Astrocyte of the cerebellum (primary cell): ENCODE data around the gene MAL.
A peak's percentile ranks its signal among the peaks of the same experiment; 100 is the strongest.

Source experiments
- DNase-seq: peaks from one replicate; pipeline ENCODE4 v3.0.0-alpha.2; 2011; ENCODE audit warnings: low read depth
- H3K4me3 ChIP-seq: 2 replicates; pipeline ENCODE4 v1.5.1; 2011; ENCODE audit warnings: mild to moderate bottlenecking, low read depth, low read length, moderate library complexity
- in situ Hi-C: cut with HindIII; loops from 2 replicates; pipeline ENCODE4 v1.10.0; 2017; ENCODE audit warnings: low sequenced_read_pairs
- TF ChIP-seq, protein P1 (sequence below): IDR thresholded peaks from 2 replicates; pipeline ENCODE4 v1.5.1; 2012; ENCODE audit warnings: low read length, low read depth, moderate library complexity, mild to moderate bottlenecking; ENCODE audit errors: missing control alignments

Gene MAL

DNA sequence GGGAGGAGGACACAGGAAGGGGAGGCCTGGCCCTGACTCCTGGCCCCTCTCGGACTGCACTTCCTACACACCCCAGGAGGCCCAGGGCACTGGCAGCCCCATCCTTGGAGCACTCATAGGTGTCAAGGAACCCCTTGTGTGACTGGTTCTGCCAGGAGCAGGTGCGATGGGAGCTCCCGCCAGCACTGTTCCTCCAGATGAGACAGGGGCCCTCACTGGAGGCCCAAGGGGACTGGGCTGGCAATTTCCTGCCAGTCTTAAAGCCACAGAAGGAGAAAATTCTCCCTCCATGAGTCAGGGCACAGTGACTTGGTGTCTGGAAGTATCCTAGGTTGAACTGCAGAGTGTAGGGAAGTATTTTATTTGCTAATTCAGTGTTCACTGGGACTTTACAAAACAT, 42.8 kb upstream of the MAL start:
- in situ Hi-C loops, result no loop called here
- no peak for DNase-seq
- H3K4me3 ChIP-seq, result no peak overlapping the region
- TF ChIP-seq, protein P1, sequence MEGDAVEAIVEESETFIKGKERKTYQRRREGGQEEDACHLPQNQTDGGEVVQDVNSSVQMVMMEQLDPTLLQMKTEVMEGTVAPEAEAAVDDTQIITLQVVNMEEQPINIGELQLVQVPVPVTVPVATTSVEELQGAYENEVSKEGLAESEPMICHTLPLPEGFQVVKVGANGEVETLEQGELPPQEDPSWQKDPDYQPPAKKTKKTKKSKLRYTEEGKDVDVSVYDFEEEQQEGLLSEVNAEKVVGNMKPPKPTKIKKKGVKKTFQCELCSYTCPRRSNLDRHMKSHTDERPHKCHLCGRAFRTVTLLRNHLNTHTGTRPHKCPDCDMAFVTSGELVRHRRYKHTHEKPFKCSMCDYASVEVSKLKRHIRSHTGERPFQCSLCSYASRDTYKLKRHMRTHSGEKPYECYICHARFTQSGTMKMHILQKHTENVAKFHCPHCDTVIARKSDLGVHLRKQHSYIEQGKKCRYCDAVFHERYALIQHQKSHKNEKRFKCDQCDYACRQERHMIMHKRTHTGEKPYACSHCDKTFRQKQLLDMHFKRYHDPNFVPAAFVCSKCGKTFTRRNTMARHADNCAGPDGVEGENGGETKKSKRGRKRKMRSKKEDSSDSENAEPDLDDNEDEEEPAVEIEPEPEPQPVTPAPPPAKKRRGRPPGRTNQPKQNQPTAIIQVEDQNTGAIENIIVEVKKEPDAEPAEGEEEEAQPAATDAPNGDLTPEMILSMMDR, result no peak

DNA sequence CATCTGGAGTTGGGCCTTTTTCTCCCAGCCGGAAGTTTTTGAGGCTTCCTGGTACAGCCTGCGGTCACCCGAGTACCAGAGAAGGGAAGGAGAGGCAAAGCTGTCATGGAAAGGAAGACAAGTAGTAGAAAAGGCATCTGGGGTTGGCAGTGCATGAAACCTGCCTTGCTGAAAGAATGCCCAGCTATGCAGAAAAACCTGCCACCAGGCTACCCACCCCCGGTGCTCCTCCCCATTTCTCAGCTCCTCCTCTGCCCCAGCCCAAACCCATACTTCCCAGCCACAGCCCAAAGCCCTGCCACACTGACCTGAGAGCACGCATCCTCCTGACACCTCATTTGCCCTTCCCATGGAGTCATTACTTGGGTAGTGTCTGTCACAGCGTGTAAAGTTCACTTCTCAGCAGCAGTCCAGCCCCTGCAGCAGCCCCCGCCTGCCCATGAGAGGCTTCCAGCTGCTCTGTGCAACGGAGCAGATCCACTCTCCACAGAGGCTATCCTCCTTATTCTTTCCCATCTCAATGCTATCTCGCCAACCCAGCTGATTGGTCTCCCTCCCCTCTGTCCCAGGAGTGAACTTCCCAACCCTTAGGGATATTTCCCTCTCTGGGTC, 40.4 kb upstream of the MAL start:
- H3K4me3 ChIP-seq, result no peak overlapping the region
- DNase-seq, result no peak
- TF ChIP-seq, protein P1, result no peak
- in situ Hi-C loops, result no loop called here

DNA sequence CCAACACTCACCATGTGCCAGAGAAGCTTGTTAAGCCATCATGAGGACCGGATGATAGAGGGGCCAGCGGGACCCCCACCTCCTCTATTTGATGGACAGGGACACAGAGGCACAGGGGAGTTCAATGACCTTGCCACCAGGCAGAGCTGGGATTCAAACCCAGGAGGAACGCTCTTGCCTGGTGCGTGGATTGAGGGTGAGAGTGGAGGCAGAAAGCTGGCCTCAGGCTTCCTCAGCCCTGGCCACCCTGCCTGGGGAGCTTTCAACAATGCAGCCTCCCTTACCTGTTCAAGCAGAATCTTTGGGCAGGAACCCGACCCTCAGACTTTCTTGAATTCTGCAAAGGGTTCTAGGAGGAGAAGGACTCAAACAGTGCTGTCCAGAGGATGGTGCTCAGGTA, 39.9 kb upstream of the MAL start:
- no peak overlapping the region for H3K4me3 ChIP-seq
- in situ Hi-C loops, result no loop called here

DNA sequence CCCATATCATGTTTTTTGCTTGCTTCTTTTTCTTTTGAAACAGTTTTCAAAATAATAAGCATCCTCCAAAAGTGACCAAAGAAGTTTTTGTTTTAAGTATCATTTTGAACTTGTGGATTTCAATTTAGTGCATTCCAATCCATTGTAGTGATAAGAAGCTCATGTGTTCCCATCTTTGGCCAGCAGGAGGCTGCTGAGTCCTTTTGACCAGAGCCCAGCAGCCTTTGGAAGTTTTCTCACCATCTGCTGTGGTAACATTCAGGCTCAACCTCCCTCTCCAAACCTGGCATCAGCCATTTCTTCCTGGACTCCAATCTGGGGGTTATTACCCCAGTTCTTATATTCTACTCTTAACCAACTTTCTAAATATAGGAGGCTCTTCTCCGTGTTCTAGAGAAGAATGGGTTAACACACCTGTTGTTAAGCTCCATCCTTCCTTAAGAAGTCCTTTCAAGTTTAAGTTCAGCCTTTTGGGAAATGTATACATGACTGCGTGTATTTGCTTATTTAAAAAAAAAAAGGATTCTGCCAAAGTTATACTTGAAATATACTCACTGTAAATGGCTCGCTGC, 39.0 kb upstream of the MAL start:
- in situ Hi-C loops, result no loop called here

More for the DNA sequence above, 39.9 kb upstream of the MAL start:
- TF ChIP-seq, protein P1, result no peak
- DNase-seq, result no peak

DNA sequence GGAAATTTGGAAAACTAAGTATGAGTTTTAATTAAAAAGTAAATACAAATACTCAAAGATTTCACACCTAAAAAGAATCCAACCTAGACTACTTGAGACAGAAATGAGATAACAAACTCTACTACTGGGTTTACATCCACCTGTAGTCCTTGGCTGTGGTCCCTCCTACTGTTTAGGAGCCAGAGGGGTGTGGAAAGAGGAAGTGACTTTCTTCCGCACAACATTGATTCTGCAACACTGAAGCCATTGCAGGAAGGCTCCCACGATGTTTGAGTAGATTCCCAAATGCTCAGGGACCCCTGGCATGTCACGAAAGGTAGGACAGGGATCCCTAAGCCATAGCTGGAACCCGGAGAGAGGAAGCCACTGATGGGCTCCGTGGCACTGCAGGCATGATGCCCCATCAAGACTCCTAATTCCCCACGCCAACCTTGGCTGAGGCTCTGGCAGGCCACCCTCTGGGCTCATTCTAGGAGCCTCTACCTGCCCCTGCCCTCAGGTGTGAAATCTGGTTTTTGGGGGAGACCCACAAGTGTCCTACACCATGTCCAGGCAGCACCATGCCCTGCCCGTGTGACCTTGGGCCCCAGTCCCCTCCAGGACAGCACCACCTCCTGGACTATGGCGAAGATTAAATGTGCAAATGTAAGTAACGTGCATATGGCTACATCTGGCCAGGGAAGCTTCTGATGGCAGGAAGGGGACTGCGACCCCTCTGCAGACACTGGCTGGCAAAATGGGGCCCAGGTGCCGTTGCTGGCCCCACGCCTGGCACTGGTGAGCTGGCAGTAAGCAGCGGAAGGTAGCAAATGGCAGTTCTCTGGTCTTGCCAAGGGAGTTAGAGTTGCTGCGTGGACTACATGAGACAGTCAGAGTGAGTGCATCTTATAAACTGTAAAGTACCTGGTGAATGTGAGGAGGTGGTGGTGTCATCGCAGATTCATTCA, 38.2 kb upstream of the MAL start:
- TF ChIP-seq, protein P1, result no peak
- in situ Hi-C loops, result no loop called here
- no peak overlapping the region for H3K4me3 ChIP-seq
- no peak for DNase-seq

More for the DNA sequence above, 39.0 kb upstream of the MAL start:
- peak; percentile 51 for DNase-seq
- TF ChIP-seq, protein P1, result peak; percentile 87
- H3K4me3 ChIP-seq, result no peak overlapping the region

DNA sequence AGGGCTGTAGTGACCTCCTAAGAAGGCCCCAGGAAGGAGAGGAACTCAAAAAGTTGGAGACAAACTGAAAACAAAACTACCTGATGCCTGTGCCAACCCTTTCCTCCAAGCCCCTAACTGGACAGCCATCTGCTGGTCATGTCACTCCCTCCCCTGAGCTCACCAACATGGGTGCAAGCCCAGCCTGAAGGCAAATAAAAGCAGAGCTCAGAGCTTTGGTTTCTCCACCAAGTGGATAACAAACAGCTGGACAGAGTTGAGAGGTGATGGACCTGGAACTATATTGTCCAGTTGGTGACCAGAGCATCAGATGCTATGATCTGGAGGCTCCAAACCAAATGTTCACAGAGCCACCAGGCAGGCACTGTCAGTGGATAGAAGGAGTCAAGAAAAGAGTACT, 34.6 kb upstream of the MAL start:
- H3K4me3 ChIP-seq, result no peak overlapping the region
- TF ChIP-seq, protein P1, result no peak
- no peak for DNase-seq
- in situ Hi-C loops, result no loop called here
